ENCODE results near the gene GRIK4.

DNA sequence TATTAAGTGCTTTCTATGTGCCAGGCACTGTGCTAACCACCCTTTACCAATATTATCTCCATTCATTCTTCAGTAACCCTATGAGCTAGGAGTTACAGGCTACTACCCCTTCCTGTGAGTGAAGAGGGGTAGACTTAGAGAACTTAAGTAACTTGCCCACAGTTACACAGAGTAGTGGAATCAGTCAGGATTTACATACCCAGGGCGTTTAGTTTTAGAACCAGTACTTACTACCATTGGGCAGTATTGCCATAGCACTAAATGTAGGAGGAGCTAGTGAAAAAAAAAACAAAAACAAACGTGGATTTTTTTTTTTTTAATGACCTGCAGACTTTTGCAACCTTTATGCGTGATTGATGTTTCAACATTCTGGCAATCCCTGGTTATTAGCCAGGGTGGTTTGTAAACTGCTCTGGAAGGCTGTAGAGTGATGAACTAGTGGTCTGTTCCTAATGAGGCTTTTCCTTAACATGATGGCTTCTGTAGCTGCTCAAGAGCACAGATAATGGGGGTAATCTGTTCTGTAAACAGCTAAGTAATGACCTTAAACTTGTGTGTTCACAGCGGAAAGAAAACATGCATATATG, 523.7 kb downstream of the GRIK4 start:
- no peak for TF ChIP-seq EZH2 (IDR thresholded peaks at IDR 0.05; ENCODE audit: borderline replicate concordance, insufficient read depth, low read depth, low read length, poor library complexity, severe bottlenecking)
- no peak for TF ChIP-seq CTCF (IDR thresholded peaks at IDR 0.05)
